ENCODE results near the gene ANGPTL4. TPM values are rescaled to one million over a fixed set of nuclear protein-coding genes. Genes with fewer than 3 reads are reported as not detected.
A peak's percentile ranks its signal among the peaks of the same experiment; 100 is the strongest.

ANGPTL4 gene
- total and polyA plus RNA-seq, 2 of the 13 experiments (the other 11 are each of a cell fraction or from before 2014, with no cell fraction given) = 0.80 to 21.7 TPM

DNA sequence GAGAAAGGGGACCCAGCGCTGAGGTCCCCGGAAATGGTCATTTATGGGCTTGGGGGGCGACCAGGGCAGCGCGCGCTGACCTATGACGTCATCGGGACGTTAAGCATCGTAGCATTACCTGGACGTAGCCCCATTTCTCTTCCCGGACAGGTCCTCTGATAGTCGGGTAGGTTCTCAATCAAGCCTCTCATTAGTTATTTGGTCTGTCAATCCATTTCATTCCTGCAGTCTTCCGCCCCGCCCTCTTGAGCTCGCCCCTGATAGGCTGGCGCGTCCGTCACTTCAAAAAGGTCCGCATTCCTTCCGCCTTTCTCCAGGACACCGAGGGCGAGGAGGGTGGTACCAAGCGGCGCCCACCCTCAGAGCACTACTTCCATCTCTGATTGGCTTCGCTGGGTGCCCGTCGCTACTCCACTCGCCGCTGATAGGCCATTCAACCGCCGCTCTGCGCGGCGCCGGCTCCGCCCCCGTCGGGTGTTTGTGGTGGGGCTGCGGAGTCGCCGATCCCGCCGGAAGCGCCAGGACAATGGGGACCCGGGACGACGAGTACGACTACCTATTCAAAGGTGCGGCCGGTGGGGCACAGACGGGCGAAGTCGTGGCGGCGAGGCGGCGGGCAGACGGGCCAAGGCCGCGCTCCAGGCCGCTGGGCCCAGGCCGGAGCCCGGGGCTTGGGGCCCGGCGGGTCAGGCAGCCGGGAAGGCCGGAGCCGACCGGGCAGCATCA lies 26.1 kb downstream of the ANGPTL4 start, which contains the start of gene RAB11B (continued):
- TF ChIP-seq ZNF646 (CRISPR knock-in tag; IDR thresholded peaks at IDR 0.05) = no peak
- no peak for TF ChIP-seq TIGD3 (CRISPR knock-in tag; IDR thresholded peaks at IDR 0.05; ENCODE audit: borderline replicate concordance)
- TF ChIP-seq SPEN (CRISPR knock-in tag; IDR thresholded peaks at IDR 0.05; ENCODE audit: low read depth) = peak; percentile 6; the same call in 1 of the 2 replicates
- TF ChIP-seq ZNF12 (CRISPR knock-in tag; IDR thresholded peaks at IDR 0.05) = no peak
- TF ChIP-seq PAX8 (CRISPR knock-in tag; IDR thresholded peaks at IDR 0.05; ENCODE audit: borderline replicate concordance) = peak; percentile 89; the same call in 1 of the 2 replicates
- no peak for TF ChIP-seq ZNF746 (CRISPR knock-in tag; IDR thresholded peaks at IDR 0.05)
- TF ChIP-seq, protein P1, sequence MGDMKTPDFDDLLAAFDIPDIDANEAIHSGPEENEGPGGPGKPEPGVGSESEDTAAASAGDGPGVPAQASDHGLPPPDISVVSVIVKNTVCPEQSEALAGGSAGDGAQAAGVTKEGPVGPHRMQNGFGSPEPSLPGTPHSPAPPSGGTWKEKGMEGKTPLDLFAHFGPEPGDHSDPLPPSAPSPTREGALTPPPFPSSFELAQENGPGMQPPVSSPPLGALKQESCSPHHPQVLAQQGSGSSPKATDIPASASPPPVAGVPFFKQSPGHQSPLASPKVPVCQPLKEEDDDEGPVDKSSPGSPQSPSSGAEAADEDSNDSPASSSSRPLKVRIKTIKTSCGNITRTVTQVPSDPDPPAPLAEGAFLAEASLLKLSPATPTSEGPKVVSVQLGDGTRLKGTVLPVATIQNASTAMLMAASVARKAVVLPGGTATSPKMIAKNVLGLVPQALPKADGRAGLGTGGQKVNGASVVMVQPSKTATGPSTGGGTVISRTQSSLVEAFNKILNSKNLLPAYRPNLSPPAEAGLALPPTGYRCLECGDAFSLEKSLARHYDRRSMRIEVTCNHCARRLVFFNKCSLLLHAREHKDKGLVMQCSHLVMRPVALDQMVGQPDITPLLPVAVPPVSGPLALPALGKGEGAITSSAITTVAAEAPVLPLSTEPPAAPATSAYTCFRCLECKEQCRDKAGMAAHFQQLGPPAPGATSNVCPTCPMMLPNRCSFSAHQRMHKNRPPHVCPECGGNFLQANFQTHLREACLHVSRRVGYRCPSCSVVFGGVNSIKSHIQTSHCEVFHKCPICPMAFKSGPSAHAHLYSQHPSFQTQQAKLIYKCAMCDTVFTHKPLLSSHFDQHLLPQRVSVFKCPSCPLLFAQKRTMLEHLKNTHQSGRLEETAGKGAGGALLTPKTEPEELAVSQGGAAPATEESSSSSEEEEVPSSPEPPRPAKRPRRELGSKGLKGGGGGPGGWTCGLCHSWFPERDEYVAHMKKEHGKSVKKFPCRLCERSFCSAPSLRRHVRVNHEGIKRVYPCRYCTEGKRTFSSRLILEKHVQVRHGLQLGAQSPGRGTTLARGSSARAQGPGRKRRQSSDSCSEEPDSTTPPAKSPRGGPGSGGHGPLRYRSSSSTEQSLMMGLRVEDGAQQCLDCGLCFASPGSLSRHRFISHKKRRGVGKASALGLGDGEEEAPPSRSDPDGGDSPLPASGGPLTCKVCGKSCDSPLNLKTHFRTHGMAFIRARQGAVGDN (CRISPR knock-in tag; IDR thresholded peaks at IDR 0.05) = peak; percentile 61
- TF ChIP-seq FOXA1 (IDR thresholded peaks at IDR 0.05) = no peak
- TF ChIP-seq FOXA1 (CRISPR knock-in tag; IDR thresholded peaks at IDR 0.05) = no peak
- no peak for TF ChIP-seq BRCA1 (CRISPR knock-in tag; IDR thresholded peaks at IDR 0.05)
- 0 out of 2 replicates have a peak, but pooled peaks have one; percentile 42 for TF ChIP-seq ZNF773 (CRISPR knock-in tag; IDR thresholded peaks at IDR 0.05; ENCODE audit: borderline replicate concordance)
- no peak for TF ChIP-seq SIX1 (CRISPR knock-in tag; IDR thresholded peaks at IDR 0.05; ENCODE audit: borderline replicate concordance)
- no peak; the same call in 1 of the 2 replicates for TF ChIP-seq NRL (CRISPR knock-in tag; IDR thresholded peaks at IDR 0.05; ENCODE audit: borderline replicate concordance)
- TF ChIP-seq ZNF143 (CRISPR knock-in tag; IDR thresholded peaks at IDR 0.05) = no peak
- no peak for TF ChIP-seq ZNF276 (CRISPR knock-in tag; IDR thresholded peaks at IDR 0.05; ENCODE audit: low read depth)
